Parathyroid adenoma (tissue), 2 donors: ENCODE measurements around the gene CAMK2G.

Experiments
- H2AFZ ChIP-seq: fragments of 300-600 bp; sonication (generic); one replicate; pipeline ENCODE4 v1.7.0; 2017; ENCODE audit warnings: antibody characterized with exemption, mild to moderate bottlenecking
- H3K27ac ChIP-seq: fragments of 300-600 bp; sonication (generic); one replicate; pipeline ENCODE4 v1.7.0; 2017
- H3K27me3 ChIP-seq: fragments of 300-600 bp; sonication (generic); one replicate; pipeline ENCODE4 v1.7.0; 2017; ENCODE audit warnings: low read length; ENCODE audit not compliant: control insufficient read depth, insufficient read depth
- H3K36me3 ChIP-seq: fragments of 300-600 bp; sonication (generic); one replicate; pipeline ENCODE4 v1.7.0; 2017; ENCODE audit warnings: low read length; ENCODE audit not compliant: control insufficient read depth, insufficient read depth
- H3K4me1 ChIP-seq: fragments of 300-600 bp; sonication (generic); one replicate; pipeline ENCODE4 v1.7.0; 2017; ENCODE audit warnings: control low read depth
- H3K4me2 ChIP-seq: fragments of 300-600 bp; sonication (generic); one replicate; pipeline ENCODE4 v1.7.0; 2017; ENCODE audit warnings: low read length
- H3K4me3 ChIP-seq: fragments of 300-600 bp; sonication (generic); one replicate; pipeline ENCODE4 v1.7.0; 2017; ENCODE audit warnings: low read depth, low read length
- H3K79me2 ChIP-seq: fragments of 300-600 bp; sonication (generic); one replicate; pipeline ENCODE4 v1.7.0; 2017; ENCODE audit warnings: control low read depth
- H3K9ac ChIP-seq: fragments of 300-600 bp; sonication (generic); one replicate; pipeline ENCODE4 v1.7.0; 2017; ENCODE audit warnings: mild to moderate bottlenecking
- H3K9me3 ChIP-seq: fragments of 300-600 bp; sonication (generic); one replicate; pipeline ENCODE4 v1.7.0; 2017; ENCODE audit warnings: low read length; ENCODE audit not compliant: control insufficient read depth
- CTCF ChIP-seq: fragments of 300-600 bp; sonication (generic); IDR thresholded peaks from one replicate; pipeline ENCODE4 v1.7.0; 2017; ENCODE audit warnings: antibody characterized with exemption, mild to moderate bottlenecking
- donor health status: primary hyperparathyroidism.

CAMK2G gene

GRCh38 chr10:73865107-73865458 lies 9.3 kb downstream of the CAMK2G start:
- Histone ChIP-seq H3K27ac (peak overlapping the region; percentile 32), H3K27me3 (no peaks in the 10 kb centered on the region), H3K36me3 (no peaks in the 10 kb centered on the region), H3K9ac (no peak overlapping the region), H2AFZ (no peak overlapping the region), H3K9me3 (no peaks in the 10 kb centered on the region), H3K4me2 (no peak overlapping the region), H3K4me3 (no peak overlapping the region), H3K4me1 (peaks cover 3% of the 10 kb centered on the region), H3K79me2 (peaks cover 5% of the 10 kb centered on the region)
- no peak for TF ChIP-seq CTCF

GRCh38 chr10:73864229-73864628 lies 10.1 kb downstream of the CAMK2G start:
- Histone ChIP-seq H3K27me3 (no peaks in the 10 kb centered on the region), H3K36me3 (no peaks in the 10 kb centered on the region), H3K27ac (no peak overlapping the region), H3K9me3 (no peaks in the 10 kb centered on the region), H3K79me2 (peaks cover 5% of the 10 kb centered on the region), H3K4me2 (no peak overlapping the region), H3K4me3 (no peak overlapping the region), H3K4me1 (peaks cover 8% of the 10 kb centered on the region), H2AFZ (no peak overlapping the region), H3K9ac (no peak overlapping the region)
- TF ChIP-seq CTCF: no peak

GRCh38 chr10:73863039-73863817 lies 11.1 kb downstream of the CAMK2G start:
- Histone ChIP-seq H3K4me1 (peaks cover 8% of the 10 kb centered on the region), H3K4me2 (no peak overlapping the region), H3K4me3 (no peak overlapping the region), H3K9me3 (no peaks in the 10 kb centered on the region), H3K9ac (no peak overlapping the region), H3K27ac (no peak overlapping the region), H3K27me3 (no peaks in the 10 kb centered on the region), H3K36me3 (no peaks in the 10 kb centered on the region), H2AFZ (no peak overlapping the region), H3K79me2 (peaks cover 5% of the 10 kb centered on the region)
- no peak for TF ChIP-seq CTCF

GRCh38 chr10:73862011-73862410 lies 12.3 kb downstream of the CAMK2G start:
- Histone ChIP-seq H3K9me3 (no peaks in the 10 kb centered on the region), H3K4me1 (peaks cover 8% of the 10 kb centered on the region), H3K4me3 (no peak overlapping the region), H3K79me2 (peaks cover 5% of the 10 kb centered on the region), H3K4me2 (no peak overlapping the region), H2AFZ (no peak overlapping the region), H3K9ac (no peak overlapping the region), H3K27ac (no peak overlapping the region), H3K27me3 (no peaks in the 10 kb centered on the region), H3K36me3 (no peaks in the 10 kb centered on the region)
- no peak for TF ChIP-seq CTCF
